Upper lobe of left lung (tissue), 6 donors: Measurements from ENCODE around the gene CEP170B. TPM values are rescaled to one million over a fixed set of nuclear protein-coding genes. Genes with fewer than 3 reads are reported as not detected.

ENCODE experiments used
- ATAC-seq, 2 donors: fragments of 200-7000 bp; cut with Tn5 transposase; one replicate each; pipeline ENCODE4 v1.9.1; 2022; ENCODE audit warnings: mild to moderate bottlenecking in 2 of 2, moderate library complexity in 2 of 2; ENCODE audit not compliant: low FRiP score in 2 of 2
- DNase-seq, 2 donors: peaks; one replicate each; pipeline ENCODE4 v3.0.0-alpha.2; 2019 to 2020
- H3K27ac ChIP-seq, 4 donors: fragments of 200-600 bp; sonication (generic); one replicate each; pipeline ENCODE4 v1.5.1; 2016 to 2019
- H3K27me3 ChIP-seq, 4 donors: fragments of 200-600 bp; sonication (generic); one replicate each; pipeline ENCODE4 v1.5.1; 2017 to 2019
- H3K36me3 ChIP-seq, 4 donors: fragments of 200-600 bp; sonication (generic); one replicate each; pipeline ENCODE4 v1.5.1; 2016 to 2019
- H3K4me1 ChIP-seq, 4 donors: fragments of 200-600 bp; sonication (generic); one replicate each; pipeline ENCODE4 v1.5.1; 2018 to 2019
- H3K4me3 ChIP-seq, 4 donors: fragments of 200-600 bp; sonication (generic); one replicate each; pipeline ENCODE4 v1.5.1; 2017 to 2019; ENCODE audit warnings: mild to moderate bottlenecking in 2 of 4, moderate library complexity in 1 of 4
- H3K9me3 ChIP-seq, 4 donors: fragments of 200-600 bp; sonication (generic); one replicate each; pipeline ENCODE4 v1.5.1; 2018 to 2019
- CTCF ChIP-seq, 6 experiments: fragments of 450-650 bp in 4 of 6; fragments of 200-600 bp in 2 of 6; sonication (generic) in 2 of 6; IDR thresholded peaks; one replicate each; pipeline ENCODE4 v1.5.1; 2016 to 2019; ENCODE audit warnings: antibody characterized with exemption in 6 of 6
- EP300 ChIP-seq, 4 donors: sonication (generic); formaldehyde crosslinking; IDR thresholded peaks; one replicate each; pipeline ENCODE4 v1.5.1; 2017; ENCODE audit warnings: antibody characterized with exemption in 4 of 4, control low read depth in 2 of 4
- POLR2A ChIP-seq, 4 donors: fragments of 450-650 bp; IDR thresholded peaks; one replicate each; pipeline ENCODE4 v1.5.1; 2016 to 2017; ENCODE audit warnings: antibody characterized with exemption in 4 of 4, mild to moderate bottlenecking in 2 of 4
- POLR2AphosphoS5 ChIP-seq, 2 donors: sonication (generic); formaldehyde crosslinking; IDR thresholded peaks; one replicate each; pipeline ENCODE4 v1.5.1; 2017; ENCODE audit warnings: antibody characterized with exemption in 2 of 2
- WGBS, 2 donors: methylation state at CpG; one replicate each; pipeline ENCODE4 v1.1.5; 2017 to 2018; 5-methylcytosine and 5-hydroxymethylcytosine counted together
- total RNA-seq, 6 donors: library from RNA; depleted of rRNA in 4 of 6; stranded (reverse); fragments of >200 nt in 4 of 6; gene quantifications; one replicate each; pipeline versions ENCODE4 v1.1.0 to v1.2.1, GENCODE V29; 2016 to 2021
- donor health status: DM: no; HTN: no; CAD: no; lungs with moderate emphysema.
- donor health status: DM: no; HTN: yes; CAD: no; lungs with severe emphysema.

CEP170B gene
- total RNA-seq, 6 donors from 2014 or later = 24.2 to 57.8 (median 35.6) TPM

- Histone ChIP-seq H3K27ac (no peak overlapping the region), H3K4me1 (peaks cover 10 to 26% (median 13%) of the 10 kb centered on the region in 4 donors), H3K36me3 (no peaks in the 10 kb centered on the region), H3K27me3 (peaks cover 0 to 4% (median 0%) of the 10 kb centered on the region in 4 donors), H3K4me3 (no peak overlapping the region), H3K9me3 (no peaks in the 10 kb centered on the region)
- WGBS, 2 donors = 87% methylated on average over 3 of the region's 3 CpGs
- ATAC-seq (no peak), DNase-seq (no peak)
- TF ChIP-seq EP300 (IDR thresholded peaks at IDR 0.05) = no peak
Measured at GRCh38 chr14:104935026-104935650, 70.1 kb downstream of the CEP170B start.

- Histone ChIP-seq H3K36me3 (no peaks in the 10 kb centered on the region), H3K4me3 (no peak overlapping the region), H3K27me3 (peaks cover 0 to 4% (median 0%) of the 10 kb centered on the region in 4 donors), H3K4me1 (peaks cover 10 to 26% (median 13%) of the 10 kb centered on the region in 4 donors), H3K9me3 (no peaks in the 10 kb centered on the region), H3K27ac (no peak overlapping the region)
- WGBS, 2 donors = 72 to 100% methylated on average over 2 of the region's 2 CpGs
- DNase-seq = no peak
- TF ChIP-seq POLR2AphosphoS5 (IDR thresholded peaks at IDR 0.05) (no peak), POLR2A (IDR thresholded peaks at IDR 0.05) (no peak), EP300 (IDR thresholded peaks at IDR 0.05) (no peak), CTCF (IDR thresholded peaks at IDR 0.05) (no peak)
- ATAC-seq = no peak
Measured at GRCh38 chr14:104935955-104936354, 70.9 kb downstream of the CEP170B start.

GRCh38 chr14:104936361-104937155 is 71.5 kb downstream of the CEP170B start:
- Histone ChIP-seq H3K9me3 (no peaks in the 10 kb centered on the region), H3K36me3 (no peaks in the 10 kb centered on the region), H3K27ac (no peak overlapping the region), H3K4me1 (peaks cover 10 to 26% (median 13%) of the 10 kb centered on the region in 4 donors), H3K4me3 (no peak overlapping the region), H3K27me3 (peaks cover 0 to 4% (median 0%) of the 10 kb centered on the region in 4 donors)
- DNase-seq = no peak
- no peak for ATAC-seq
- 63 to 73% methylated on average over 7 to 10 of the region's 10 CpGs for WGBS, 2 donors
- TF ChIP-seq CTCF (IDR thresholded peaks at IDR 0.05) (no peak), POLR2A (IDR thresholded peaks at IDR 0.05) (no peak), POLR2AphosphoS5 (IDR thresholded peaks at IDR 0.05) (no peak), EP300 (IDR thresholded peaks at IDR 0.05) (no peak)

- Histone ChIP-seq H3K4me3 (no peak overlapping the region), H3K36me3 (no peaks in the 10 kb centered on the region), H3K27me3 (peaks cover 0 to 4% (median 0%) of the 10 kb centered on the region in 4 donors), H3K27ac (no peak overlapping the region), H3K9me3 (no peaks in the 10 kb centered on the region), H3K4me1 (peaks cover 9 to 21% (median 11%) of the 10 kb centered on the region in 4 donors)
- ATAC-seq = no peak
- DNase-seq = peak in 1 of 2 donors; percentile 30
- TF ChIP-seq POLR2AphosphoS5 (IDR thresholded peaks at IDR 0.05) = no peak
- TF ChIP-seq CTCF (IDR thresholded peaks at IDR 0.05) = no peak
- TF ChIP-seq EP300 (IDR thresholded peaks at IDR 0.05) = no peak
- no peak for TF ChIP-seq POLR2A (IDR thresholded peaks at IDR 0.05)
- 88 to 89% methylated on average over 1 to 4 of the region's 4 CpGs for WGBS, 2 donors
Measured at GRCh38 chr14:104937161-104937560, 72.1 kb downstream of the CEP170B start.

GRCh38 chr14:104937694-104938365 is 72.8 kb downstream of the CEP170B start:
- H3K36me3 ChIP-seq = no peaks in the 10 kb centered on the region
- WGBS, 2 donors = 78 to 80% methylated on average over 11 of the region's 11 CpGs
- peaks cover 0 to 2% (median 0%) of the 10 kb centered on the region in 4 donors for H3K27me3 ChIP-seq
- no peak overlapping the region for H3K27ac ChIP-seq
- peaks cover 2 to 14% (median 5%) of the 10 kb centered on the region in 4 donors for H3K4me1 ChIP-seq
- H3K4me3 ChIP-seq = no peak overlapping the region
- no peak for ATAC-seq
- no peak for DNase-seq
- no peaks in the 10 kb centered on the region for H3K9me3 ChIP-seq
- no peak for TF ChIP-seq EP300 (IDR thresholded peaks at IDR 0.05)
- TF ChIP-seq CTCF (IDR thresholded peaks at IDR 0.05) = no peak
- TF ChIP-seq POLR2A (IDR thresholded peaks at IDR 0.05) = no peak
- TF ChIP-seq POLR2AphosphoS5 (IDR thresholded peaks at IDR 0.05) = no peak
